Osteoblast (primary cell): ENCODE measurements around the gene SURF2. TPM values are rescaled to one million over a fixed set of nuclear protein-coding genes. Genes with fewer than 3 reads are reported as not detected.
"Not testable (repeated sequence)": the region's sequence is repeated elsewhere in the genome, so short reads cannot be mapped to it uniquely, and the experiment has no call there.

ENCODE experiments used
- DNase-seq: peaks from one replicate; pipeline ENCODE4 v3.0.0; 2011; ENCODE audit warnings: low spot score, mixed read lengths; ENCODE audit not compliant: insufficient read length; ENCODE audit errors: missing footprints
- H2AFZ ChIP-seq: 2 replicates; pipeline ENCODE4 v1.6.0; 2011; ENCODE audit warnings: mild to moderate bottlenecking, low read length
- H3K27ac ChIP-seq: 2 replicates; pipeline ENCODE4 v1.5.1; 2011; ENCODE audit warnings: mild to moderate bottlenecking, low read depth, low read length, moderate library complexity
- H3K27me3 ChIP-seq: 2 replicates; pipeline ENCODE4 v1.6.0; 2012; ENCODE audit warnings: mild to moderate bottlenecking, control low read depth, inconsistent platforms, low read length, moderate library complexity; ENCODE audit not compliant: insufficient read depth
- H3K36me3 ChIP-seq: 2 replicates; pipeline ENCODE4 v1.5.1; 2011; ENCODE audit warnings: mild to moderate bottlenecking, low read length, control low read depth, moderate library complexity; ENCODE audit not compliant: insufficient read depth
- H3K4me1 ChIP-seq: 2 replicates; pipeline ENCODE4 v1.5.1; 2011; ENCODE audit warnings: mild to moderate bottlenecking, low read length, control low read depth, moderate library complexity; ENCODE audit not compliant: insufficient read depth
- H3K4me2 ChIP-seq: 2 replicates; pipeline ENCODE4 v1.6.0; 2011; ENCODE audit warnings: mild to moderate bottlenecking, low read length; ENCODE audit not compliant: insufficient read depth
- H3K4me3 ChIP-seq: fragments of 200-600 bp; sonication (generic); 3 replicates; pipeline ENCODE4 v1.5.1; 2012; ENCODE audit warnings: mild to moderate bottlenecking, low read length, inconsistent platforms; ENCODE audit not compliant: insufficient read depth
- H3K79me2 ChIP-seq: 2 replicates; pipeline ENCODE4 v1.6.0; 2012; ENCODE audit warnings: mild to moderate bottlenecking, low read length, control low read depth, inconsistent platforms; ENCODE audit not compliant: insufficient read depth
- H3K9me3 ChIP-seq: 2 replicates; pipeline ENCODE4 v1.5.1; 2011; ENCODE audit warnings: low read depth, low read length, control low read depth
- H4K20me1 ChIP-seq: 2 replicates; pipeline ENCODE4 v1.6.0; 2012; ENCODE audit warnings: mild to moderate bottlenecking, low read length, control low read depth; ENCODE audit not compliant: insufficient read depth
- total RNA-seq: library from RNA; depleted of rRNA; stranded (reverse); fragments of >200 nt; gene quantifications from 2 replicates; pipeline ENCODE4 v1.2.3, GENCODE V29; 2012
- TF ChIP-seq, protein P1 (sequence below): IDR thresholded peaks from 2 replicates; pipeline ENCODE4 v1.5.1; 2011; ENCODE audit warnings: mild to moderate bottlenecking, low read depth, low read length, moderate library complexity; ENCODE audit errors: extremely low read depth

SURF2 gene
- total RNA-seq, 1 donor = 15.2 TPM

DNA sequence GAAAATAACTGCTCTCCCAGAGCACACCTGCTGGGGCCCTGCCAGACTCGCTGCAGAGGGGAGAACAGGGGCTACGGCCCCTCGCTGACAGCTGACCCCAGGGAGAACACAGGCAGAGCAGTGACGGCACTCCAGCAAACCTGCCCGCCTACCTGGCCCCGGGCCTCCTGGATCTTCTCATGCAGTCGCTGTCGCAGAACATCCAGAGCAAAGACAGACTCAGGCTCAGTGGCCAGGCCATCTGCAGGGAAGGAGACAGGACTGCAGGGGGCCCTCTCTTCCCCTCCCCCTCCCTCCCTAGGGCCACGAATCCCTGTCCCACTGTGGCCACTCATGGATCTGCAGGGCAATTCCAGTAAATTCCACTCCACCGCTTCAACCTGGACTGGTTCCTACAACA is 22.8 kb upstream of the SURF2 start:
- TF ChIP-seq, protein P1, sequence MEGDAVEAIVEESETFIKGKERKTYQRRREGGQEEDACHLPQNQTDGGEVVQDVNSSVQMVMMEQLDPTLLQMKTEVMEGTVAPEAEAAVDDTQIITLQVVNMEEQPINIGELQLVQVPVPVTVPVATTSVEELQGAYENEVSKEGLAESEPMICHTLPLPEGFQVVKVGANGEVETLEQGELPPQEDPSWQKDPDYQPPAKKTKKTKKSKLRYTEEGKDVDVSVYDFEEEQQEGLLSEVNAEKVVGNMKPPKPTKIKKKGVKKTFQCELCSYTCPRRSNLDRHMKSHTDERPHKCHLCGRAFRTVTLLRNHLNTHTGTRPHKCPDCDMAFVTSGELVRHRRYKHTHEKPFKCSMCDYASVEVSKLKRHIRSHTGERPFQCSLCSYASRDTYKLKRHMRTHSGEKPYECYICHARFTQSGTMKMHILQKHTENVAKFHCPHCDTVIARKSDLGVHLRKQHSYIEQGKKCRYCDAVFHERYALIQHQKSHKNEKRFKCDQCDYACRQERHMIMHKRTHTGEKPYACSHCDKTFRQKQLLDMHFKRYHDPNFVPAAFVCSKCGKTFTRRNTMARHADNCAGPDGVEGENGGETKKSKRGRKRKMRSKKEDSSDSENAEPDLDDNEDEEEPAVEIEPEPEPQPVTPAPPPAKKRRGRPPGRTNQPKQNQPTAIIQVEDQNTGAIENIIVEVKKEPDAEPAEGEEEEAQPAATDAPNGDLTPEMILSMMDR = no peak
- Histone ChIP-seq H3K27me3 (no peaks in the 10 kb centered on the region), H3K4me2 (no peak overlapping the region), H3K4me1 (peaks cover 14% of the 10 kb centered on the region), H3K4me3 (no peak overlapping the region), H3K36me3 (peaks cover 45% of the 10 kb centered on the region), H3K9me3 (no peaks in the 10 kb centered on the region), H3K79me2 (peaks cover 31% of the 10 kb centered on the region), H4K20me1 (peaks cover 21% of the 10 kb centered on the region), H2AFZ (no peak overlapping the region), H3K27ac (no peak overlapping the region)
- DNase-seq = peak; percentile 54

DNA sequence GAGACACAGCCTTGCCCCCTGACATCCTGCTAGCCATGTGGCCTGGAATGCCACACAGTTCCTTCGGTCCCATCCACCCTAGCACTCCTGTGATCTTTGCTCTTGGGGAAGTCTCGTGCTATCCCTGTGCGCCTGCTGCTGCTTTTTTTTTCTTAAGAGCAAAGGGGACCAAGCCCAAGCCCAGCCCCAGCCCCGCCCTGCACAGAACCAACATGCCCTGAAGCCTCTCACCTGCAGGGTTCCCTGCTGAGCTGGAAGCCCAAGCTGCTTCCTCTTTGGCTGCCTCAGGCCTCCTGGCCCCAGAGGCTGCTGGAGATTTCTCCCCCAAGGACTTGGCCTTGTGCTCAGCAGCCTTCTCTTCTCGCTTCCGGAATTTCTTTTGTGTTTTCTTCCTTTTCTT is 22.2 kb upstream of the SURF2 start:
- Histone ChIP-seq H3K36me3 (peaks cover 46% of the 10 kb centered on the region), H3K4me3 (no peak overlapping the region), H4K20me1 (peaks cover 21% of the 10 kb centered on the region), H3K4me2 (no peak overlapping the region), H2AFZ (no peak overlapping the region), H3K27ac (no peak overlapping the region), H3K27me3 (no peaks in the 10 kb centered on the region), H3K9me3 (no peaks in the 10 kb centered on the region), H3K79me2 (peaks cover 31% of the 10 kb centered on the region), H3K4me1 (peaks cover 14% of the 10 kb centered on the region)
- DNase-seq = no peak
- TF ChIP-seq, protein P1 = no peak

DNA sequence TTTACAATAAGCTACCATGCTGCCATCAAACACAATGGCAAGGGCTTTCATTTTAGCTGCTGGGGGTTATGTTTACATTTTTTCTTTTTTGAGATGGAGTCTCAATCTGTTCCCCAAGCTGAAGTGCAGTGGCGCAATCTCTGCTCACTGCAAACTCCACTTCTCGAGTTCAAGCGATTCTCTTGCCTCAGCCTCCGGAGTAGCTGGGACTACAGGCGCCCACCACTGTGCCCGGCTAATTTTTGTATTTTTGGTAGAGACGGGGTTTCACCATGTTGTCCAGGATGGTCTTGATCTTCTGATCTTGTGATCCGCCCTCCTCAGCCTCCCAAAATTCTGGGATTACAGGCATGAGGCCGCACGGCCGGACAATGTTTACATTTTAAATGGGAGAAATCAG is 21.5 kb upstream of the SURF2 start:
- Histone ChIP-seq H3K36me3 (peaks cover 54% of the 10 kb centered on the region), H3K4me3 (peak overlapping the region; percentile 99), H4K20me1 (peaks cover 21% of the 10 kb centered on the region), H3K27ac (peak overlapping the region; percentile 69), H3K4me1 (peaks cover 14% of the 10 kb centered on the region), H3K4me2 (peak overlapping the region; percentile 89), H3K79me2 (peaks cover 31% of the 10 kb centered on the region)
- not testable (repeated sequence) for H2AFZ ChIP-seq, H3K27me3 ChIP-seq, H3K9me3 ChIP-seq, DNase-seq

DNA sequence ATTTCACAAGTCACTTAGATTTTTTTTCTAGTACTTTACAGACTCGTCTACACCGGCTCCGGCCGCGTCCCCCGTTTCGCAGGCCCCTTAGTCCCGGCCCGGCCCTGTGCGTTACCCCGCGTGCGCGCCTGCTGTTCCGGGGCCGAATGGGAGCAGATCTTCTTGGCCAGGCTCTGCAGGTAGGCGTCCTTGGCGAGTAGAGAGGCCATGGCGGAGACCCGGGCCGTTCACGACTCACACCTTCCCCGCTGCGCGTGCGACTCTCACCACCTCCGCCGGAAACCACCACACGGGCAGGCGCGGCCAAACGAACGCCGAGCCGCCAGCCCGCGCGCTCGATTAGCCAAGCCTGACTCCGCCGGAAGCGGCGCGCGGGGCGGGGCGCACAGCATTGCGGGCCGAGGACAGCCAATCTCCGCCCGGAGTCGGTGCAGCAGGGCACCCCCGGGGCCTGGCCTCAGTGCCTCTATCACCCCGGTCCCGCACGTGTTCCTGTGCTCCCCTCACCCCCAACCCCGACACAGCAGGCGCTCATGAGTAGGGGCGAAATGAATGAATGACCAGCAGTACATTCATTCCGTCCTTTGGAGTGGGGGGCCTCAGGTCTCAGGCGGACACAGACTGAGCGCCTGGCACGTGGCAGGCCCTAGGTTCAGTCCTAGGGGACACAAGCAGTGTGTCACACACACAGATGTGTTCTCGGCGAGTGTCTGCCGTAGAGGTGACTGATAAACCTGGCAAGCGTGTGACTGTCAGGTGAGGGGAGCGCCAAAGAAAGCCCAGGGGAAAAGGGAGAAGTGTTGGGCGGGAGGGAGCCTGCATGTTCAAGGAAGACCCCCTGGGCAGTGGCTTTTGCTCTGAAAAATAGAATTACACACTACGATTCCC is 20.2 kb upstream of the SURF2 start, which contains the start of gene SURF6:
Gene SURF6, minus strand, starts transcription at position 265 of the 888 bp plus-strand sequence. Its CDS starts 56 bp downstream, at position 209.
- Histone ChIP-seq H3K4me3 (peak within 1 kb of the TSS; percentile 99), H3K27me3 (no peaks in the 10 kb centered on the region), H3K4me2 (peak within 1 kb of the TSS; percentile 89), H3K27ac (peak within 1 kb of the TSS; percentile 69), H3K4me1 (peaks cover 14% of the 10 kb centered on the region), H4K20me1 (peaks cover 18% of the 10 kb centered on the region), H3K9me3 (no peaks in the 10 kb centered on the region), H3K36me3 (peaks cover 55% of the 10 kb centered on the region), H3K79me2 (peaks cover 31% of the 10 kb centered on the region), H2AFZ (peak within 1 kb of the TSS; percentile 85)
- TF ChIP-seq, protein P1 = no peak
- DNase-seq = peak; percentile 98
